H1 (cell line): Measurements from ENCODE around the gene ZDHHC5. TPM values are rescaled to one million over a fixed set of nuclear protein-coding genes. Genes with fewer than 3 reads are reported as not detected.

Experiments
- ATF2 ChIP-seq: IDR thresholded peaks from 2 replicates; pipeline ENCODE4 v1.6.1; 2012; ENCODE audit warnings: low read length, inconsistent platforms
- KDM1A ChIP-seq: fragments of 200-600, 300-600 bp; sonication (generic); IDR thresholded peaks from 2 replicates; pipeline ENCODE4 v1.7.1; 2016; ENCODE audit warnings: mild to moderate bottlenecking, low read length, borderline replicate concordance
- RXRA ChIP-seq: IDR thresholded peaks from 2 replicates; pipeline ENCODE4 v1.6.1; 2011; ENCODE audit warnings: low read depth, mild to moderate bottlenecking, low read length, moderate library complexity; ENCODE audit not compliant: insufficient read depth
- SP1 ChIP-seq: IDR thresholded peaks from 2 replicates; pipeline ENCODE4 v1.6.1; 2011; ENCODE audit warnings: low read depth, low read length
- polyA plus RNA-seq, 7 experiments: library from polyadenylated mRNA; depleted of rRNA in 3 of 7; stranded (reverse) in 5 of 7; unstranded in 2 of 7; fragments of >200 nt in 5 of 7; fragments of 200-250 nt in 2 of 7; gene quantifications; 1 replicate in 5 of 7; 2 replicates in 1 of 7; 4 replicates in 1 of 7; pipeline versions ENCODE4 v1.2.1 to v1.2.3, GENCODE V29; 2011 to 2013; ENCODE audit warnings: missing spikeins in 2 of 7, mixed read lengths in 2 of 7
- total RNA-seq: library from RNA; stranded (reverse); fragmentation: NEBNext Ultra II Directional; extraction: Animal tissue kit (Norgen Biotek cat#: 25700); gene quantifications from 2 replicates; pipeline ENCODE4 v1.2.1, GENCODE V29; 2021

ZDHHC5 gene
- total and polyA plus RNA-seq, 2 of the 8 experiments (the other 6 are each of a cell fraction or from before 2014, with no cell fraction given): 40.0 to 56.3 TPM

GRCh38 chr11:57620467-57620866 lies 47.4 kb upstream of the ZDHHC5 start (continued):
- TF ChIP-seq KDM1A (no peak), ATF2 (no peak), RXRA (no peak), SP1 (no peak)
